HG02943 (cell line): ENCODE results near the gene TCF7.

Source experiments
- ATAC-seq: cut with Tn5 transposase; IDR thresholded peaks from one replicate; pipeline ENCODE4 v1.9.1; 2021; ENCODE audit warnings: mild to moderate bottlenecking, low read depth, moderate library complexity; ENCODE audit not compliant: unreplicated experiment

TCF7 gene

GRCh38 chr5:134174841-134175839 is 60.7 kb downstream of the TCF7 start:
- ATAC-seq: no peak

GRCh38 chr5:134175921-134176510 is 61.5 kb downstream of the TCF7 start:
- peak; percentile 11 for ATAC-seq

DNA sequence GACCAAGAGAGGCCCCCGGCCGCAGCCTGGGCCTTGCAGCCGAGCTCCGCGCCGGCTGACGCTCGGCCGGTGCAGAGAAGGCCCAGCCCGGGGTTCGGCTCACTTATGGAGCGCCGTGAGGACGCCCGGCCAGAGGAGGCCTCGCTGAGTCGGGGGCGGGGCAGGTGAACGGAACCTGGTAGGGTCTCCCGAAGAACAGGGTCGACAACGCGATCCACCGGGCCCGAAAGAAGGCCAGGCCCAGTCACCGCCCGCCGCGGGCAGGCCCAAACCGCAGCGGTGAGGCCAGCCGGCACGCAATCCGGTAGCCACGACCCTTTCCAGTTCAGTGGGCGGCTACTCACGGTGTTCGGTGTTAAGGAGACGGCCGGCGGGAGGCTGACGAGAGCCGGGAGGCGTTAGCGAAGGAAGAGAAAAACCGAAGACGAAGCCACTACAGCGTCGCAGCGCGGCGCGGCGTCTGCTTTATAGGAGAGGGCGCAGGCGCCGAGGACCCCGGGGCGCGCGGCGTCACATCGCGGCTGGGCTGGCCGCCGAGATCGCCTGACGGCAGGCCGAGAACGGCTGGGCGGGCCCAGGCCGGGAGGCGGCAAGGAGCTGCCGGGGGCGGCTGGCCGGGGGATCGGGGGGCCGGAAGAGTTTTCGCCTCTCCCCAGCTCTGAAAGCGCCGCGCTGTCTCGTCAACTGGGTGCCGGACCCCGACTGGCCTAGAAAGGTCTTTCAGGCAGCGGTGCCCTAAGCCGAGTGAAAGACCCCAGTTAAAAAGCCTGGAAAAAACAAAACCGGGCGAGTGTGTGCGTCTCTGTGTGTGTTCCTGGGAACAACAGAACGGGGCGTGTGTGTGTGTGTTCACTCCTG is 62.3 kb downstream of the TCF7 start, which contains the start of gene SKP1:
SKP1 (minus strand) TSS at position 440 of the 858 bp plus-strand sequence. CDS start 2,928 bp downstream, outside the sequence.
- ATAC-seq: peak; percentile 63

- no peak for ATAC-seq
Measured at GRCh38 chr5:134177369-134178095, 63.1 kb downstream of the TCF7 start.

- no peak for ATAC-seq
Measured at GRCh38 chr5:134178096-134178419, 63.6 kb downstream of the TCF7 start.

DNA sequence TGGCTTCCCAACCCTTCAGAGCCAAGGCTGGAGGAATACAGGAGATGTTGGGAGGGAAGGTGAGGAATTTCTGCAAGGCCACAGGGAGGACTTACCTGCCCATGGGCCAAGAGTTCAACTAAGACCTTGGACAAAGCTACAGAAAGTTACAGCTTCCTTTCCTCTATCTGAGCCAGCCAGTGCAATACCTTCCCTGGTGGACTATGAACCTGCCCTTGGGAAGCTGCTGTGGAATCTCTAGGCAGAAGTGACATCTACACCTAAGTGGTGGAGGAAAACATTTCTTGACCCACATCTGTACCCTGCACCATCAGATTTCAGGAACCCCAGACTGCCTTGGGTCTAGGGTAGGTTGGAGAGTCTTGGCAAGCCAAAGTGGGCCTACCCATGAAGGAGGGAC is 69.0 kb downstream of the TCF7 start:
- no peak for ATAC-seq

DNA sequence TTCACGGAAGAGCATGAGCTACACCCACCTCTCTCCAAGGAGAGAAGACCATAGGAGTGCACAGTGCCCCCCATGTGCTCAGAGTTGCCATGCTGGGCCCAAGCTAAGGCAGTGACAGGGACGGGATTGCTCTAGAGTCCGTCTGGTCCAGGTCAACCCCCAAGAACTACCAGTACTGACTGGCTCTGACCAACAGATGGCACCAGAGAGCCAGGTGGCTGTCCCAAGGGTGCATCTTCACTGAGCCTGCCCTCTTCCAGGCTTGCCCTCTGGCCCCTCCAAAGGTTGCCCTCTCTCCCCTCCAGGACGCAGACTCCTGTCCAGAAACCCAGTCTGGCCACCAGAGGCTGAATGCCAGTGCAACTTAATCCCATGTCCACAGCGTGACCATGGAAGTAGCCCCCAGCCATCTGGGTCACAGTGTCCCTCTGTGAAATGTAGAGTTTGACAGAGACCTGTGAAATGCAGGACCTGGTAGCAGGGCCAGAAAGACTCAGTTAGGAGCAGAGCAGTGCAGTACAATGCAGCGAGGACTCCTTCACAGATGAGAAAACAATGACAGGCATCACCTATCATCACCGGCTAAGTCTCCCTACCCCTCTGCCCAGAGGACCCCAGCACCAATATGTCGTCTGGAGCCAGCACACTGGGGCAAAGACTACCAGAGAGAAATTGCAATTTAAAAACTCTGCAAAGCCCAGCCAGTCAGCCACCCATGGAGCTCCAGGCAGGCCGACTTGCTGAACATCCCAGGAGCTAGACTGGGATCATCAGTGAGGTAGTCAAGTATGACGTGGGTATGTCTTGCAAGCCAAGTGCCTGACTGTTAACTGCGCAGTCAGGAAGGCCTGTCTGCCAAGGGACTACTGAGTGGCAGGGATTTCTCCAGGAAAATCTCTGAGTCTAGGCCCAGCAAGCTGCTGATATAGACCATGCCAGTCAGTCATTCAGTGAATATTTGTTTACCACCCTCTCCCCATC is 70.0 kb downstream of the TCF7 start:
- ATAC-seq: peak; percentile 63

DNA sequence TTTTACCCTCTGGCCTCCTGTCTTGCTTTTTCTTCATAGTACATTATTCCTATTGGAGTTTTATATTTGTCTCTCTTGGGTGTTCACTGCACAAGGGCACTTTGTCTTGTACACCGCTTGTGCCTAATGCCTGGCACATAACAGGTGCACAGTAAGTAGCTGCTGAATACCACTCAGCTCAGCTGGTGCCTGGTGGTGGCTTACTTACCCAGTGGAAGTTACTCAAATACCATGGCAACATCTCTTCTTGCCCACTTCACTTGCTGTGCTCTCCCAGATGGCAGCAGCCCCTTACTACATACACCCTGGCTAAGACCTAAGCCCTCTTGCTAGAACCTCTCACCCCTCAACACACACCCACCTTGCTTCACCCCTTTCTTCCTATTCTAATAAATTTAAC is 73.6 kb downstream of the TCF7 start:
- no peak for ATAC-seq

DNA sequence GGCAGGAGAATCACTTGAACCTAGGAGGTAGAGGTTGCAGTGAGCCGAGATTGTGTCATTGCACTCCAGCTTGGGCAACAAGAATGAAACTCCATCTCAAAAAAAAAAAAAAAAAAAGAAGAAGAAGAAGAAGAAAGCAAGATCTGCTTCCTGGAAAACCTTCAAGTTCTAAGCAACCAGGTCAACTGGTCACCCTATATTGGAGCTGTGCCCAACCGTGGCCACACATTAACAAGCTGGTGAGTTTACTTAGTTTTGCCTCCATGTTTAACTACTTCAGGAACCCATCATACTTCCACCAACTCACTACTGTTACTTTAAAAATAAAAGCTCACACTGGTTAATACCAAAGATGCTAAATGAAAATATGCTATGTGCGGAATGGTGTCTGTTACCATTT is 74.5 kb downstream of the TCF7 start:
- ATAC-seq: no peak

DNA sequence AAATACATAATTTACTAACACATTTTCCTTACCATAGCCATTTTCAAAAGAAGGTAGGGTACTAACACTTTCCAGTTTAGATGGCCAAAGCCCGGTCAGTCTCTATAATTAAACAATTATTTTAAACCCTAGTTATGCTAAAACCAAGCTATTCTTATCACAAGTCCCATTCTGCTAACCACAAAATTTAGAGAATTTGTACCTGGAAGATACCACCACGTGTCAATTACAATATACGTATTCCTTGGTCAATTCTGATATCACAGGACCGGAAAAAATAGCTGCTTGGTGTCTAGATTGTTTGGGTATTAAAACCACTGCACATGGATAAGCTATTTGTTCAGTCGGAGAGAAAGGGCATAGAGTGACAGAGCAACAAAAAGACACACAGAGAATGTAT is 81.2 kb downstream of the TCF7 start:
- ATAC-seq: no peak
